ENCODE data around the gene BTBD16.

The BTBD16 gene

GRCh38 chr10:122379537-122379936 lies 108.4 kb downstream of the BTBD16 start:
- TF ChIP-seq, protein P1, sequence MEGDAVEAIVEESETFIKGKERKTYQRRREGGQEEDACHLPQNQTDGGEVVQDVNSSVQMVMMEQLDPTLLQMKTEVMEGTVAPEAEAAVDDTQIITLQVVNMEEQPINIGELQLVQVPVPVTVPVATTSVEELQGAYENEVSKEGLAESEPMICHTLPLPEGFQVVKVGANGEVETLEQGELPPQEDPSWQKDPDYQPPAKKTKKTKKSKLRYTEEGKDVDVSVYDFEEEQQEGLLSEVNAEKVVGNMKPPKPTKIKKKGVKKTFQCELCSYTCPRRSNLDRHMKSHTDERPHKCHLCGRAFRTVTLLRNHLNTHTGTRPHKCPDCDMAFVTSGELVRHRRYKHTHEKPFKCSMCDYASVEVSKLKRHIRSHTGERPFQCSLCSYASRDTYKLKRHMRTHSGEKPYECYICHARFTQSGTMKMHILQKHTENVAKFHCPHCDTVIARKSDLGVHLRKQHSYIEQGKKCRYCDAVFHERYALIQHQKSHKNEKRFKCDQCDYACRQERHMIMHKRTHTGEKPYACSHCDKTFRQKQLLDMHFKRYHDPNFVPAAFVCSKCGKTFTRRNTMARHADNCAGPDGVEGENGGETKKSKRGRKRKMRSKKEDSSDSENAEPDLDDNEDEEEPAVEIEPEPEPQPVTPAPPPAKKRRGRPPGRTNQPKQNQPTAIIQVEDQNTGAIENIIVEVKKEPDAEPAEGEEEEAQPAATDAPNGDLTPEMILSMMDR (conservative IDR thresholded peaks at IDR 0.05), result no peak
- no peak overlapping the region for H3K27ac ChIP-seq

DNA sequence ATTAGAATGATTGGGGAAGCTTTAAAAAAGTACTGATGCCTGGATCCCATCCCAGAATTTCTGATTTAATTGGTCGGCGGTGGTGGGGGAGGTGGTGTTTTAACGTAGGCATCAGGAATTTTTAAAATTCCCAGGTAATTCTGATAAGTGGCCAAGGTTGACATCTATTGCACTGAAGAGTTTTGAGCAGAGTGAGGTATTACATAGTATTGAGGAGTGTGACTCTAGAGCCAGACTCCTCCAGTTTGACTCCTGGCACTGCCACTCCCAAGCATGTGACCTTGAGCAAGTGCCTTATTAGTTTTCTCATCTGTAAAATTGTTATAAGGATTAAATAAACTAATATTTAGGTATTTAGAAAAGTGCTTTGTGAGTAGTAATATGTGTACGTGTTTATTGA lies 109.6 kb downstream of the BTBD16 start:
- TF ChIP-seq, protein P1 (conservative IDR thresholded peaks at IDR 0.05), result no peak
- no peak overlapping the region for H3K27ac ChIP-seq

- TF ChIP-seq, protein P1 (conservative IDR thresholded peaks at IDR 0.05), result no peak
- no peak overlapping the region for H3K27ac ChIP-seq
These were observed 110.6 kb downstream of the BTBD16 start for GRCh38 chr10:122381680-122382079.

- no peak overlapping the region for H3K27ac ChIP-seq
- TF ChIP-seq, protein P1 (conservative IDR thresholded peaks at IDR 0.05), result no peak
These were observed 115.4 kb downstream of the BTBD16 start for GRCh38 chr10:122386514-122386913.

GRCh38 chr10:122387572-122387971 lies 116.5 kb downstream of the BTBD16 start:
- H3K27ac ChIP-seq, result no peak overlapping the region
- TF ChIP-seq, protein P1 (conservative IDR thresholded peaks at IDR 0.05), result no peak
